GM23248 (cell line): Measurements from ENCODE around the gene ELF1. TPM values are rescaled to one million over a fixed set of nuclear protein-coding genes. Genes with fewer than 3 reads are reported as not detected.

Experiments
- DNase-seq: peaks from one replicate; pipeline ENCODE4 v3.0.0-alpha.2; 2015
- H2AFZ ChIP-seq: fragments of 200-600 bp; sonication (generic); 2 replicates; pipeline ENCODE4 v1.6.1; 2016; ENCODE audit warnings: antibody characterized with exemption
- H3F3A ChIP-seq: fragments of 200-600 bp; sonication (generic); 2 replicates; pipeline ENCODE4 v1.6.1; 2016; ENCODE audit warnings: mild to moderate bottlenecking, antibody characterized with exemption, mixed run types; ENCODE audit not compliant: insufficient read depth
- H3K27ac ChIP-seq: fragments of 200-600 bp; sonication (generic); 2 replicates; pipeline ENCODE4 v1.5.1; 2016; ENCODE audit warnings: mild to moderate bottlenecking
- H3K27me3 ChIP-seq: fragments of 200-600 bp; sonication (generic); replicated peaks from 2 replicates; pipeline ENCODE4 v1.6.1; 2016; ENCODE audit warnings: mild to moderate bottlenecking; ENCODE audit not compliant: insufficient read depth
- H3K36me3 ChIP-seq: fragments of 200-600 bp; sonication (generic); 2 replicates; pipeline ENCODE4 v1.6.1; 2016; ENCODE audit warnings: low read depth, mild to moderate bottlenecking
- H3K4me1 ChIP-seq: fragments of 200-600 bp; sonication (generic); 2 replicates; pipeline ENCODE4 v1.6.1; 2016; ENCODE audit warnings: mild to moderate bottlenecking; ENCODE audit not compliant: insufficient read depth
- H3K4me2 ChIP-seq: fragments of 200-600 bp; sonication (generic); one replicate; pipeline ENCODE4 v1.6.1; 2016; ENCODE audit warnings: mild to moderate bottlenecking; ENCODE audit not compliant: unreplicated experiment
- H3K4me3 ChIP-seq: fragments of 200-600 bp; sonication (generic); 2 replicates; pipeline ENCODE4 v1.5.1; 2016; ENCODE audit warnings: mild to moderate bottlenecking
- H3K79me2 ChIP-seq: fragments of 200-600 bp; sonication (generic); 2 replicates; pipeline ENCODE4 v1.6.1; 2016; ENCODE audit warnings: mild to moderate bottlenecking; ENCODE audit not compliant: insufficient read depth
- H3K9ac ChIP-seq: fragments of 200-600 bp; sonication (generic); 2 replicates; pipeline ENCODE4 v1.6.1; 2016; ENCODE audit warnings: mild to moderate bottlenecking
- H3K9me2 ChIP-seq: fragments of 200-600 bp; sonication (generic); 2 replicates; pipeline ENCODE4 v1.6.1; 2016; ENCODE audit warnings: mixed run types, mild to moderate bottlenecking, moderate library complexity; ENCODE audit not compliant: insufficient read depth
- H3K9me3 ChIP-seq: fragments of 200-600 bp; sonication (generic); one replicate; pipeline ENCODE4 v1.6.1; 2017; ENCODE audit warnings: low read depth
- H4K20me1 ChIP-seq: fragments of 200-600 bp; sonication (generic); 2 replicates; pipeline ENCODE4 v1.6.0; 2016; ENCODE audit not compliant: insufficient read depth
- EZH2 ChIP-seq: fragments of 200-600 bp; sonication (generic); IDR thresholded peaks from 2 replicates; pipeline ENCODE4 v1.6.1; 2018; ENCODE audit warnings: antibody characterized with exemption, mild to moderate bottlenecking; ENCODE audit not compliant: insufficient read depth, poor library complexity, severe bottlenecking
- EZH2phosphoT487 ChIP-seq: fragments of 200-600 bp; sonication (generic); IDR thresholded peaks from 2 replicates; pipeline ENCODE4 v1.6.1; 2018; ENCODE audit warnings: antibody characterized with exemption, moderate library complexity, mild to moderate bottlenecking, low read depth; ENCODE audit not compliant: insufficient read depth
- WGBS, 2 experiments: methylation state at CpG; one replicate each; pipeline ENCODE4 v1.1.6; 2015 to 2017; ENCODE audit warnings: low lambda C conversion rate in 2 of 2, low coverage in 1 of 2; ENCODE audit errors: missing lambda C conversion rate in 2 of 2; 5-methylcytosine and 5-hydroxymethylcytosine counted together
- in situ Hi-C: fragments of 300-500 bp; cut with MboI; formaldehyde crosslinking; loops from 2 replicates; pipeline ENCODE4 v1.15.0; 2020
- polyA plus RNA-seq: library from polyadenylated mRNA; unstranded; fragments of >200 nt; fragmentation: Nextera tagmentation; extraction: Ambion mirVana; gene quantifications from 2 replicates; pipeline ENCODE4 v1.2.1, GENCODE V29; 2016
- total RNA-seq: library from RNA; depleted of rRNA; stranded (reverse); fragments of >200 nt; shearing (Covaris generic); gene quantifications from 2 replicates; pipeline ENCODE4 v1.2.3, GENCODE V29; 2014

The ELF1 gene
- total and polyA plus RNA-seq, 2 experiments from 2014 or later: 36.1 to 42.7 TPM

- Histone ChIP-seq H3F3A (peaks cover 9% of the 10 kb centered on the region; the same call in 1 of the 2 replicates), H3K36me3 (no peaks in the 10 kb centered on the region), H3K4me2 (no peak overlapping the region), H4K20me1 (no peaks in the 10 kb centered on the region; the same call in 1 of the 2 replicates), H3K79me2 (peaks cover 100% of the 10 kb centered on the region), H3K27ac (no peak overlapping the region), H3K27me3 (no peaks in the 10 kb centered on the region), H3K9ac (no peak overlapping the region), H3K9me3 (no peaks in the 10 kb centered on the region), H2AFZ (no peak overlapping the region), H3K4me1 (peaks cover 18% of the 10 kb centered on the region), H3K9me2 (no peaks in the 10 kb centered on the region), H3K4me3 (no peak overlapping the region)
- DNase-seq: peak; percentile 47
- no peak for TF ChIP-seq EZH2
- TF ChIP-seq EZH2phosphoT487: no peak
- in situ Hi-C loops: no loop called here
- 90 to 100% methylated on average over 2 of the region's 2 CpGs for WGBS, 2 experiments
These were observed 8.9 kb upstream of the ELF1 start for GRCh38 chr13:41028051-41028450.

- Histone ChIP-seq H3K4me3 (no peak overlapping the region), H3K36me3 (no peaks in the 10 kb centered on the region), H3K79me2 (peaks cover 100% of the 10 kb centered on the region), H3F3A (peaks cover 9% of the 10 kb centered on the region; the same call in 1 of the 2 replicates), H3K4me1 (peaks cover 11% of the 10 kb centered on the region), H3K9me3 (no peaks in the 10 kb centered on the region), H3K4me2 (no peak overlapping the region), H2AFZ (no peak overlapping the region), H4K20me1 (peaks cover 2% of the 10 kb centered on the region; the same call in 1 of the 2 replicates), H3K9me2 (no peaks in the 10 kb centered on the region), H3K27ac (no peak overlapping the region), H3K27me3 (no peaks in the 10 kb centered on the region), H3K9ac (no peak overlapping the region)
- in situ Hi-C loops: no loop called here
- no peak for TF ChIP-seq EZH2phosphoT487
- TF ChIP-seq EZH2: no peak
- WGBS, 2 experiments: 95 to 96% methylated on average over 8 of the region's 8 CpGs
- DNase-seq: no peak
These were observed 7.7 kb upstream of the ELF1 start for GRCh38 chr13:41026788-41027187.

- H3K4me2 ChIP-seq: no peak overlapping the region
- DNase-seq: no peak
- H3K79me2 ChIP-seq: peaks cover 100% of the 10 kb centered on the region
- WGBS, 2 experiments: 50 to 56% methylated on average over 4 of the region's 4 CpGs
- no peaks in the 10 kb centered on the region for H3K36me3 ChIP-seq
- H3K9me2 ChIP-seq: no peaks in the 10 kb centered on the region
- peaks cover 3% of the 10 kb centered on the region; the same call in 1 of the 2 replicates for H4K20me1 ChIP-seq
- TF ChIP-seq EZH2 (no peak), EZH2phosphoT487 (no peak)
- peaks cover 9% of the 10 kb centered on the region; the same call in 1 of the 2 replicates for H3F3A ChIP-seq
- H3K9me3 ChIP-seq: no peaks in the 10 kb centered on the region
- in situ Hi-C loops: no loop called here
- H3K9ac ChIP-seq: no peak overlapping the region
- no peak overlapping the region for H3K27ac ChIP-seq
- H3K4me3 ChIP-seq: no peak overlapping the region
- H3K4me1 ChIP-seq: peaks cover 11% of the 10 kb centered on the region
- H3K27me3 ChIP-seq: no peaks in the 10 kb centered on the region
- no peak overlapping the region for H2AFZ ChIP-seq
These were observed 6.4 kb upstream of the ELF1 start for GRCh38 chr13:41025518-41025917.

GRCh38 chr13:41019578-41020347 is 647 bp upstream of the ELF1 start:
- no peaks in the 10 kb centered on the region for H3K9me2 ChIP-seq
- no peaks in the 10 kb centered on the region for H3K36me3 ChIP-seq
- H4K20me1 ChIP-seq: peaks cover 3% of the 10 kb centered on the region; the same call in 1 of the 2 replicates
- peak overlapping the region; percentile 64; the same call in 1 of the 2 replicates for H3K27ac ChIP-seq
- WGBS, 2 experiments: 73 to 77% methylated on average over 2 of the region's 2 CpGs
- H2AFZ ChIP-seq: no peak overlapping the region
- H3K4me2 ChIP-seq: peak overlapping the region; percentile 55
- no peaks in the 10 kb centered on the region for H3K9me3 ChIP-seq
- H3K4me1 ChIP-seq: peaks cover 9% of the 10 kb centered on the region
- H3K9ac ChIP-seq: no peak overlapping the region
- H3K27me3 ChIP-seq: no peaks in the 10 kb centered on the region
- H3K4me3 ChIP-seq: no peak overlapping the region
- DNase-seq: no peak
- no peak for TF ChIP-seq EZH2phosphoT487
- no peak for TF ChIP-seq EZH2
- 0 out of 2 replicates have a peak, but pooled peaks cover 6% of the 10 kb centered on the region for H3F3A ChIP-seq
- peaks cover 98% of the 10 kb centered on the region for H3K79me2 ChIP-seq
- in situ Hi-C loops: no loop called here
